Pancreas (tissue), 10 donors: ENCODE data around the gene POU1F1. TPM values are rescaled to one million over a fixed set of nuclear protein-coding genes. Genes with fewer than 3 reads are reported as not detected.

ENCODE experiments used
- ATAC-seq, 4 donors: fragments of 200-7000 bp; cut with Tn5 transposase; one replicate each; pipeline versions ENCODE4 v1.8.0 to v1.9.1; 2020; ENCODE audit warnings: mild to moderate bottlenecking in 4 of 4, moderate library complexity in 4 of 4
- DNase-seq, 6 donors: peaks; one replicate each; pipeline ENCODE4 v3.0.0-alpha.2; 2020
- FAIRE-seq: peaks from 2 replicates; lab custom pipeline; 2012; peaks lifted over from hg19 to GRCh38; lab: Jason Lieb, UNC
- H3K27ac ChIP-seq, 4 donors: fragments of 200-600 bp; sonication (generic); 1 replicate in 3 of 4; 2 replicates in 1 of 4; pipeline versions ENCODE4 v1.5.0 to v1.8.0; 2020
- H3K27me3 ChIP-seq, 4 donors: fragments of 200-600 bp; one replicate each; pipeline ENCODE4 v1.8.0; 2021
- H3K36me3 ChIP-seq, 3 donors: fragments of 200-600 bp; sonication (generic) in 1 of 3; one replicate each; pipeline versions ENCODE4 v1.5.0 to v1.8.0; 2020 to 2021
- H3K4me1 ChIP-seq, 3 donors: fragments of 200-600 bp; one replicate each; pipeline ENCODE4 v1.8.0; 2021
- H3K4me3 ChIP-seq, 4 donors: fragments of 200-600 bp; sonication (generic) in 2 of 4; one replicate each; pipeline versions ENCODE4 v1.5.0 to v1.8.0; 2020 to 2021
- H3K9me3 ChIP-seq, 4 donors: fragments of 200-600 bp; one replicate each; pipeline ENCODE4 v1.8.0; 2021
- WGBS, 2 donors: extraction: QIAGEN DNeasy Blood & Tissue Kit; methylation state at CpG; one replicate each; pipeline ENCODE4 v1.1.7; 2013; 5-methylcytosine and 5-hydroxymethylcytosine counted together
- intact Hi-C, 3 donors: fragments of 100-400 bp; cut with DNase I; formaldehyde crosslinking; loops; one replicate each; pipeline versions ENCODE4 v1.11.1 to v1.14.2; 2022
- polyA plus RNA-seq, 2 donors: library from polyadenylated mRNA; stranded (reverse); fragments of 200-250 nt; gene quantifications; one replicate each; pipeline ENCODE4 v1.2.3, GENCODE V29; 2013
- total RNA-seq, 6 donors: library from RNA; stranded (reverse); fragmentation: NEBNext Ultra II Directional in 4 of 6; extraction: Animal tissue kit (Norgen Biotek cat#: 25700) in 4 of 6; gene quantifications; one replicate each; pipeline versions ENCODE4 v1.2.1 to v1.2.4, GENCODE V29; 2021 to 2023
- TF ChIP-seq, protein P1 (sequence below), 4 donors: fragments of 200-600 bp; sonication (generic) in 3 of 4; IDR thresholded peaks; one replicate each; pipeline versions ENCODE4 v1.5.0 to v1.8.0; 2021; ENCODE audit warnings: antibody characterized with exemption in 4 of 4
- donor health status: healthy with polysubstance abuse.
- donor health status: DM: no; HTN: no; CAD: no; lungs with moderate emphysema.
- donor health status: DM: no; HTN: no; CAD: no.
- donor health status: control.
- donor health status: control.
- donor health status: Bipolar disorder and iron deficiency.
- donor health status: DM: yes; HTN: yes; CAD: no.
- donor health status: DM: no; HTN: no; CAD: no.
- donor health status: DM: no; HTN: no; CAD: no.
- donor health status: DM: yes; HTN: yes; CAD: no.

The POU1F1 gene
- total and polyA plus RNA-seq, 8 donors: not detected

- Histone ChIP-seq H3K9me3 (no peaks in the 10 kb centered on the region), H3K4me1 (peaks cover 16 to 31% (median 22%) of the 10 kb centered on the region in 3 donors), H3K27me3 (no peaks in the 10 kb centered on the region), H3K4me3 (peak overlapping the region in 3 of 4 donors; percentile 84 to 92 (median 90)), H3K36me3 (no peaks in the 10 kb centered on the region), H3K27ac (peak overlapping the region in 1 of 4 donors; percentile 100)
- intact Hi-C loops: no loop called here
- DNase-seq (no peak), ATAC-seq (no peak), FAIRE-seq (no peak)
- WGBS, 2 donors: 5 to 8% methylated on average over 1 of the region's 1 CpG
- TF ChIP-seq, protein P1, sequence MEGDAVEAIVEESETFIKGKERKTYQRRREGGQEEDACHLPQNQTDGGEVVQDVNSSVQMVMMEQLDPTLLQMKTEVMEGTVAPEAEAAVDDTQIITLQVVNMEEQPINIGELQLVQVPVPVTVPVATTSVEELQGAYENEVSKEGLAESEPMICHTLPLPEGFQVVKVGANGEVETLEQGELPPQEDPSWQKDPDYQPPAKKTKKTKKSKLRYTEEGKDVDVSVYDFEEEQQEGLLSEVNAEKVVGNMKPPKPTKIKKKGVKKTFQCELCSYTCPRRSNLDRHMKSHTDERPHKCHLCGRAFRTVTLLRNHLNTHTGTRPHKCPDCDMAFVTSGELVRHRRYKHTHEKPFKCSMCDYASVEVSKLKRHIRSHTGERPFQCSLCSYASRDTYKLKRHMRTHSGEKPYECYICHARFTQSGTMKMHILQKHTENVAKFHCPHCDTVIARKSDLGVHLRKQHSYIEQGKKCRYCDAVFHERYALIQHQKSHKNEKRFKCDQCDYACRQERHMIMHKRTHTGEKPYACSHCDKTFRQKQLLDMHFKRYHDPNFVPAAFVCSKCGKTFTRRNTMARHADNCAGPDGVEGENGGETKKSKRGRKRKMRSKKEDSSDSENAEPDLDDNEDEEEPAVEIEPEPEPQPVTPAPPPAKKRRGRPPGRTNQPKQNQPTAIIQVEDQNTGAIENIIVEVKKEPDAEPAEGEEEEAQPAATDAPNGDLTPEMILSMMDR (IDR thresholded peaks at IDR 0.05): no peak
Measured at GRCh38 chr3:87228316-87228715, 48.1 kb downstream of the POU1F1 start.

DNA sequence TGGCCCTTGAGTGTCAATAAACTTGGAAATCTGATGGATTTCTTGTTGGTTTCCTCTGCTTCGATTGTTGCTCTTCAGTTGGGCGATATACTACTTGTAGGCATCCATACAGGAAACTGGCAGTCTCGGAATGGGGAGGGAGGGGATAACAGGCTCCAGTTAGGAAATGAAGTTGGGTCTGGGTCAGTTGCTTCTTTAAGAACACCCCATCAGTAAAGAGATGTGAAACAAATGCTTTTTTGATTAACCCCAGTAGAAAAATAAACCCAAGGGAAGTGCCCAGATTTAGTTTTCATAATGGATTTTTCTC, 48.6 kb downstream of the POU1F1 start:
- H3K27ac ChIP-seq: peak overlapping the region; percentile 98 to 100 (median 99)
- no peak for DNase-seq
- H3K4me3 ChIP-seq: peak overlapping the region; percentile 76 to 92 (median 87)
- no peaks in the 10 kb centered on the region for H3K9me3 ChIP-seq
- H3K36me3 ChIP-seq: no peaks in the 10 kb centered on the region
- intact Hi-C loops: no loop called here
- peak in 1 of 4 donors; percentile 4 for ATAC-seq
- TF ChIP-seq, protein P1 (IDR thresholded peaks at IDR 0.05): no peak
- H3K27me3 ChIP-seq: no peaks in the 10 kb centered on the region
- 0% methylated on average over 3 of the region's 3 CpGs for WGBS, 2 donors
- FAIRE-seq: no peak
- peaks cover 16 to 27% (median 18%) of the 10 kb centered on the region in 3 donors for H3K4me1 ChIP-seq

DNA sequence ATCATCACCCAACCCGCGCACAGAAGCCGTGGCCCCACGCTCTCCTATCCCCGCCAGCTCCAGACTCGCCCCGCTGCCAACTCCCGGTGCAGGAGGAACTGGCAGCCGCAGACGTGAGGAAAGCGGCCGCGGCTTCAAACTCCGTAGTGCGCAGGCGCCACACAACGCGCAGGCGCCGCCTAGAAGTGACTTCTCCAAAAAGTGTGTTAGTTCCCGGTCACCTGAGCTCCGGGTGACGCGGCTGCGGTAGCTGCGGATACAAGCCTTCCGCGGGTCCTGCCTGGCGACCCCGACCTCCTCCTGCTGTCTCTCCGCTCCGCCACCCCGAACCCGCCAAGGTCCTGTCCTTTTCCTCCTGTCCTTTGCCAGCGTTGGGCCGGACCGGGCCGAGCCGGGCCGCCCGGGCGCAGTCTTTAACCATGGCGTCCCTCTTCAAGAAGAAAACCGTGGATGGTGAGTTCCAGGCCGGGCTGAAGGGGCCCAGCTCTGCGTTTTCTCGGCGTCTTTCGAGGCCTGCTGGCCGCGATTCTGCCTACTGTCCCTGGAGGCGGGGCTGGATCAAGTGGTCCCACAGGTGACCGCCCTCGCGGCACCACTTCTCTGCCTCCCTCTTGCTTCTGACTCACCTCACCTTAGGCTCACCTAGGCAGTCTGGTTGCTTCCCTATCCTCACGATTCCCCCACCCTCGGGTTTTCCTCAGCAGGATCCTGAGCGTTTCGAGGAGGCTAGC, 49.1 kb downstream of the POU1F1 start, which contains the start of gene CHMP2B:
Gene CHMP2B, plus strand, starts transcription at position 206 of the 731 bp plus-strand sequence. Its CDS starts 214 bp downstream, at position 420.
- Histone ChIP-seq H3K9me3 (no peaks in the 10 kb centered on the region), H3K27ac (peak within 1 kb of the TSS; percentile 98 to 100 (median 99)), H3K27me3 (no peaks in the 10 kb centered on the region), H3K4me1 (peaks cover 16 to 26% (median 18%) of the 10 kb centered on the region in 3 donors), H3K4me3 (peak within 1 kb of the TSS; percentile 76 to 92 (median 87)), H3K36me3 (no peaks in the 10 kb centered on the region)
- peak; percentile 92 to 98 (median 96) for ATAC-seq
- no peak for FAIRE-seq
- TF ChIP-seq, protein P1 (IDR thresholded peaks at IDR 0.05): no peak
- intact Hi-C loops: no loop called here
- whole genome bisulfite sequencing, 2 donors: 0 to 1% methylated on average over 48 to 59 of the region's 59 CpGs
- peak; percentile 91 to 98 (median 94) for DNase-seq

GRCh38 chr3:87225659-87226058, 50.7 kb downstream of the POU1F1 start:
- TF ChIP-seq, protein P1 (IDR thresholded peaks at IDR 0.05): no peak
- Histone ChIP-seq H3K27me3 (no peaks in the 10 kb centered on the region), H3K4me3 (no peak overlapping the region), H3K4me1 (peaks cover 16 to 18% (median 16%) of the 10 kb centered on the region in 3 donors), H3K9me3 (no peaks in the 10 kb centered on the region), H3K36me3 (no peaks in the 10 kb centered on the region), H3K27ac (no peak overlapping the region)
- ATAC-seq (no peak), DNase-seq (peak in 4 of 6 donors; percentile 5 to 40 (median 22)), FAIRE-seq (no peak)
- WGBS, 2 donors: 16 to 23% methylated on average over 5 of the region's 5 CpGs
- intact Hi-C loops: no loop called here

DNA sequence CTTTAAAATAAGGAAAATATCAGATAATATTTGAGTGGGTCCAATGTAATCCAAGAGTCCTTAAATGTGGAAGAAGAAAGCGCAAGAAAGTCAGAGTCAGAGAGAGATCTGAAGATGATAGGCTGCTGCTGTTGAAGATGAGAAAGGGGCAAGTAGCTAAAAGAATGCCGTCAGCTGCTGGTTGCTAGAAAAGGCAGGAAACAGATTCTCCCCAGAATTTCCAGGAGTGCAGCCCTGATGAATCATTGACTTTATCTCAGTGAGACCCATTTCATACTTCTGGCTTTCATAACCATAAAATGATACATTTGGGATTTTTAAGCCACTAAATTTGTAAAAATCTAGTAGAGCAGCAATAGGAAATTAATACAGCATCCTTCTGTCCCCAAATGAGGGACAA, 56.8 kb downstream of the POU1F1 start:
- 91 to 96% methylated on average over 2 of the region's 2 CpGs for WGBS, 2 donors
- H3K9me3 ChIP-seq: no peaks in the 10 kb centered on the region
- H3K36me3 ChIP-seq: no peaks in the 10 kb centered on the region
- no peaks in the 10 kb centered on the region for H3K27me3 ChIP-seq
- no peaks in the 10 kb centered on the region for H3K4me1 ChIP-seq
- FAIRE-seq: no peak
- no peak overlapping the region for H3K4me3 ChIP-seq
- no peak for ATAC-seq
- intact Hi-C loops: no loop called here
- no peak overlapping the region for H3K27ac ChIP-seq
- DNase-seq: no peak
- TF ChIP-seq, protein P1 (IDR thresholded peaks at IDR 0.05): no peak
